Activated T-helper 1 cell treated with anti-CD3 and anti-CD28 coated beads, Interleukin-2, amount 50 U/mL, for 16 hours (primary cell): ENCODE measurements around the gene OSBPL7.

ENCODE experiments used
- DNase-seq, 2 donors: peaks; one replicate each; pipeline ENCODE4 v3.0.0-alpha.2; 2020; ENCODE audit warnings: low read depth in 1 of 2, low spot score in 1 of 2

The OSBPL7 gene

DNA sequence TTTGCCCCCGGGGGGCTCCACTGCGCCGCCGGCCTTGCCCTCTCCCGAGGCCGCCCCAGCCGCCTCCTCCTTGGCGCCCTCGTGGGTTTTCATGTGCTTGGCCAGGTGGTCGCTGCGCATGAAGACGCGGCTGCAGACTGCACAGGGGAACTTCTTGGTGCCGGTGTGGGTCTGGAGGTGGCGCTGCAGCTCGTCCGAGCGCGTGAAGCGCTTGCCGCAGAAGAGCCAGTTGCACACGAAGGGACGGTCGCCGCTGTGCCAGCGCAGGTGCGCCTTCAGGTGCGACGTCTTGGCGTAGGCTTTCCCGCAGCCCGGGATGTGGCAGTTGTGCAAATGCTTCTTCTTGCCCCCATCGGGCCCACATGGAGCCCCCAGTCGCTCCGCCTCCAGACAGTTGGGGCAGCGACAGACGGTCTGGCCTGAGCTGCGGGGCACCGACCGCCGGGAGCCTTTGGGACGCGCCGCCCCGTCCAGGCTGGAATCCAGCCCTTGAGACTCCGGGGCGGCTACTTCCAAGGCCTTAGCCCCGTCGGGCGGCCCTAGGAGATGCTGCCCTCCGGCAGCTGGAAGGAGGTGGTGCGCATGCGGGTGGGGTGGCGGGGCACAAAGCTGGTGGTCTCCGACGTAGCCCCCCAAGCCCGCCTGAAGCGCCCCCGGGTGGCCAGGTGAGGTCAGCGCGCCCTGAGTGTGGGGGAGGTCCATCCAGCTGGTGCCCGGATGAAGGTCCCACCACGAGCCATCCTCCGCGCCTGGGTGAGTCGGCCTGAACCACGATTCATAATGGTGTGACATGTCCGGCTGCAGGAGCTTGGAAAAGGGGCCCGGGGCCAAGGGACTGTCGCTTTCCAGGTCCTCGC is 26.0 kb upstream of the OSBPL7 start:
- DNase-seq, result no peak

DNA sequence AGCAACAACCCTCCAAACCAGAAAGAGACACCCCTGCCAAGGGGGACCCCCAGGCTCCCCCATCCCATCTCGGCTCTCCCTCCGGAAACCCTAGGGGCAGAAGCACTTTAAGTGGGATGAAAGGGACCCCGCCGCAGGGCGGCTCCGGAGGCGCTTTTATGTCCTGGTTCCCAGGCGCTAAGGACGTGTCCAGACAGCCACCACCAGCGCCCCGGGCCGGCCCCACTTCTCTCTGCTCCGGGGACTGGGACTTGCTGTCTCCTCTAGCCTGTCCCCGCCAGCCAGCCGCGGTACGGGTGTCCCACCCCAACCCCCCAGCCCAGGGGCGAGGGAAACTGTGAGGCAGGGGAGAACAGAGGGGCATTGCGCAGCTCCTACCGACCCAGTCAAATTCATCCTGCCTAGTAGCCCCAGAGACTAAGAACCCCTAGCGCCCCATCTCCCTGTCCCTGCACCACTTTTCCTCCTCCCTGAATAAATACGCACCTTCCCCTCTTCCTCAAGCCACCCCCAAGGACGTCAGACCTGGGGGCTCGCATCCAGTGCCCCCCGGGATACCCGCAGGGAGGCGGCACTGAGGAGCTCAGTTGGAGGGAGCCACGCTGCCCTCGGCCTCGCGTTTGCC is 25.2 kb upstream of the OSBPL7 start:
- no peak for DNase-seq

DNA sequence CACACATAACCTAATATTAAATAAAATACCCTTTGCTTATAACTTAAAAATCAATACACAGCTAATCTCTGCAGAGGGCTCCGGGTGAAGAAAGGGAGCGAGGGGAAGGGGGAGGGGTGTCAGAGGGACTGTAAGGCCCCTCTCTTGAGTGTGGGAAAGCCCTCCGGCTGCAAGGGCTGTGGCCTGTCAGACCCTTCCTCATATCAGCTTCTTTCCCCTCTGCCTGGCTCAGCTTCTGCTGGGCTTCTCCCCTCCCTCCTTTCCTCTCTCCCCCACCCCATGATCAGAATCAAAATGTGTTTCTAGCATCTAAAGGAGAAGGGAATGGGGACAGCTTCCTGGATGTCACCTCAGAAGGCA is 24.1 kb upstream of the OSBPL7 start:
- no peak for DNase-seq

DNA sequence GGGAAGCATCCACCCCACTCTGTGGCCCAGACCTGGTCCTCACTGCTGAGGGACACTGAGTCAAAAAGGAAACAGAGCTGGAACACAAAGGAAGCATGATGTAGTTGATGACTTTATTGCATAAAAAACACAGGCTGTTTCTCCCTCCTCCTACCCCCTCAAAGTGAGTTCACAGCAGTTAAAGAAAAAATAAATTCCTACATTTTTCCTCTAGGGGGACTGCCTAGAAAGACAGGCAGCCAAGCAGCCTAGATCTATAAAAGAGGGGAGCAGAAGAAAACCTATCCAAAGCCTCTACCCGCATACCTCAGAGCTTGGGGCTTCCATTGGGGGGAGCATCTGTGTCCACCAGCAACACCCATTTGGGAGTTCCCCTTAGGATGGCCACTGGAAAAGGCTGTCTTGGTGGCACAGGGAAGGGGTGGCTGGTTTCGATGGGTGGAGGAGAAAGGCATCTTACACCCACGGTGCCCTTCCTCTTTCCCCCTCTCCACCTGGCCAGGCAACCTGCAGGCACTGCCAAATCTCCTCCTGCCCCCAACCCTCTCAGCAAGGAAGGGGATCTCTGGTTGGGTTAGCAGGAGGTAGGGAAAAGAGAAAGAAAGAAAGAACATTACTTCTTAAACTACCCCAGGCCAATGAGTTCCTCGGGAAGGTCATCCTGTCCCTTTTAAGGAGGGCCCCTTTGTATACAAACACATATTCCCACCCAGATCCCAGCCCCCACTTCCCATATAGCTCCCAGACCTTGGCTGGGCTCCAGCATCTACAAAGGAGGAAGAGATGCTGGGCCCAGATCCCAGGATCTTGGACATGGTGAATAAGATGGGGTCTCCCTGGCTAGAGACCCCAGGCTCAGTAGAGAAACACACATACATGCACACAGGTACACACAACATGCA is 23.5 kb upstream of the OSBPL7 start:
- DNase-seq, result no peak

DNA sequence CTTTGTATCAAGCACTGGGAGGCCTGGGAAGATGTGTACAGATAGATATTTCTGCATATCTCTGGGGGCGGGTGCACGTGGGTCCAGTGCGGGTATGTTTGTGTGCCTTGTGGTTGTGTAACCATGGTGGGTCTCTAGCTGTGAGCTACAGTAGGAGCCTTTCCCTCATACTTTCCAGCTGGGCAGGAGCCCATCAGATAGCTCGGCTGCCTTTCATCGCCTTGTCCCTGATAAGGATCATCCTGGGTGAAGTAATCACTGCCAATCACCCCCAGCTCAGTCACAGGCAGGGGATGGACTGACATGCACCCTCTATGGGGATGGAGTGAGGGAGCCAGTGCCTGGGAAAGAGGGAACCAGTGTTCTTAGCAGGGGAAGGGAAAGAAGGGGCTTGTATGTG is 22.6 kb upstream of the OSBPL7 start:
- DNase-seq, result no peak

DNA sequence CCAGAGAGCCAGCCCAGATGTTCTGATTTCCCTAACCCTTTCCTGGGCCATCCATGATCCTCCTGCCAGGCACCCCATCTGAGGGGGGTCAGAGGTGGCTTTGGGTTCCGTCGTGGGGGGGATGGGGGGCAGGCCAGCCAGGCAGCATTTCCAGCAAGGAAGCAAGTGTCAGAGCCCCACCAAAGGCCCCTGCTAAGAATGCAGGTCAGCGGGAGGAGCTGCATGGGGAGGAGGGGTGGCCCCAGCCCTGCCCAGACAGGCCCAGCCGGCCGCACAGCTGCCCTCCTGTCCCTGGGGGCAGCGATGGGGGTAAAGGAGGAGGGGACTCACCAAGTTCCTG is 21.8 kb upstream of the OSBPL7 start:
- DNase-seq, result no peak

DNA sequence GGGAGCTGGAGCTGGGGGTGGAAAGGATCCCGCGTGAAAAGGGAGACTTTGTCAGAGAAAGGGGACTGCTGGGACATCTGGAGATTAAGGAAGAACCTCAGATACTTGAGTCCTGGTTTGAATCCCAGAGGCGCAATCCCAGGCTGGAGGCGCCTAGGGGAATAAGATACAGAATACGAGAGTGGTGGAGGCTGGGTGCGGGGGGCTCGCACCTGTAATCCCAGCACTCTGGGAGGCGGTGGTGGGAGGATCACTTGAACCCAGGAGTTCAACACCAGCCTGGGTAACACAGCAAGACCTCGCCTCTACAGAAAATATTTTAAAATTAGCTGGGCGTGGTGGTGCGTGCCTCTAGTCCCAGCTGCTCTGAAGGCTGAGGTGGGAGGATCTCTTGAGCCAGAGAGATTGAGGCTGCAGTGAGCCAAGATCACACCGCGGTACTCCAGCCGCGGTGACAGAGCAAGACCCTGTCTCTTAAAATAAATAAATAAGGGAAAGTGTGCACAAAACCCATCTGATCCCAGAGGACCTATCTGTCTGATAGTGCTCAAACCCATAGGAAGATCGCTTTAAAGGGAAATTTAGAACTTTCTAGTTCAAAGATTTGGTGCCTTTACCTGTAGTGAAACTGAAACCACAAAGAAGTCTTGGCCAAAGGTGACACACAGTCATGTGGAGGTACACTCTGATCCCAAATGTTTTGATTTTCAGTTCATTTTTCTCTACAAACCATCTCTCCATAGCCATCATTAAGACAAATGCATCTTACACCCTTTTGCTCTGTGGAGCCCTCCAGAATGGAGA is 20.1 kb upstream of the OSBPL7 start:
- DNase-seq, result no peak

DNA sequence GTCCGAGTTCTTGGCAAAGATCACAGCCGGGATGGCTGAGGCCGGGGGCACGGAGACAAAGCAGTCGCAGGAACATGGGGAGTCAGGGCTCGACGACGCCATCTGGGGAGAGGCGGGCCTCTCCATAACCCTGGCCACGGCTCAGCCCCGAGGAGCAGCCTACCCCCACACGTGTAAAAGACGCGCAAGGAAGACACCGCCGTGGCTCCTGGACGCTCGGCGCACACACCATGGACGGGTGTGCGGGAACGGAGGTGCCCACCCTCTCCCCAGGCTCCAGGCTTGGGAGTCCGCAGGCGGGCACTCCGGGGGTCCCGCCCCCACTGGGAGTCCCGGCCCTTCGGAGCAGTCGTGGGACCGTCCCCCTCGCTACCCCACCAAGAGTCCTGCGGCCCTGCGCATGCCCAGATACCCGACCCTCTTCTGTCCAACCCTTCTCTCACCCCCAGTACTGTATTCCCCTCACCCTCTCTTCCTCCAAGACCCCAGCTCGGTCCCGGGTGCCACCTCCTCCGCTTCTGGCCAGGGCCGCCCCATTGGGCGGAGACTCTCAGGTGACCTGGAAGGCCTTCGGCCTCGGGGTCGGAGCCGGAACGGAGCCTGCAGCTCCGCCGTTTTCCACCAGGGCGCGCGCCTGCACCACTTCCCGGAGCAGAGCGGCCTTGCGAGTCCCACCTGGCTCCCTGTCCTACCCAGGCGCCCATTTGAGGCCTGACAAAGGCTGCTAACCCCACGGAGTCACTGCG is 19.3 kb upstream of the OSBPL7 start, which contains the start of gene SCRN2:
Gene SCRN2 (minus strand): TSS at position 532 of the 746 bp plus-strand sequence. CDS start 430 bp downstream, at position 102.
- DNase-seq, result peak; percentile 74 to 80

DNA sequence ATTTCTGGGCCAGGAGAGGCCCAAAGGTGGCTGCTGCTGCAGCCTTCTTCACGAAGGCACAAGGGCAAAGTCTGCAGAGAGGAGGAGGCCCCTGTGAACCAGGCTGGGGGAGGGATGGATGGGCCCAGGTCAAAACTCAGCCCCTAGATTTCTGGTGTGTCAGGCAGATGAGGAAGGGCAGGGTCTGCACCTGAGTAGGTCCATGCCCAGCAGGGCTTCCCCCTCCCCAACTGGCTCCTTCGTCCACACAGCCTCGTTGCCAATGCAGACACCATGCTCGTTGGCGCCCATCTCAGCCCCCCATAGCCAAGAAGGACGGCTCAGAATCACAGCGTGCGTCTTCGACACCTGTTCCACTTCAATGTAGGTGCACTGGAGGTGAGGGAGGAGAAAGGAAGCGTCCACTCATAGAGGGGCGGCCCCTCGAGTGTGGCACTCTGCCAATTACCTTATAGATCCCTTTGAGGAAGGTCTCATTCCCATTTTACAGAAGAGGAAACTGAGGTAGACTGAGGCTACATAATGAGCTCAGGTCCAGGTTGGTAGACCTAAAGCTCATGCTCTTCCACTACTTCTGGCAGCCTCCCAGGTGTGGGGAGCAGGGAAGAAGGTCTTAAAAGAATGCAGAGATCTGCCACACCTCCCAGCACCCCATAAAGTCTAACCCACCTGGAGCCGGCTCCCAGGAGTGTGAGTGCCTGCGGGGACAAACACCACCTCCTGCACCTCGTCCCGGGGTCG is 18.6 kb upstream of the OSBPL7 start:
- no peak for DNase-seq

DNA sequence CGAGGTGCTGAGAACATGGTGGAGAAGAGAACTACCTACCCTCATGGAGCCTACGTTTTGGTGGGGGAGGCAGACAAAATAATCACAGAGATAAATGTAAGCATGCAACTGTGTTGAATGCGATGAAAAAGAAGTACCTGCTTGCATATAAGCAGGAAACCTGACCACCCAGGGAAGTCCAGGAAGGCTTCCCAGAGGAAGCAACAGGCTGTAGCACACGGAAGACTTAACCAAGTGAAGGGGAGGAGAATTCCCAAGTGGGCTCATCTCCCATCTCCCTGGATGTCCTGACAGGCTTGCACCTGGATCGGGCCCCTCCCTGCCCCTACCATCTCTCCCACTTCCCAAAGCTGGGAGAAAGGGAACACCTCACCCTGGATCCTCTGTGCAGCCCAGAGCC is 17.5 kb upstream of the OSBPL7 start:
- DNase-seq, result no peak

DNA sequence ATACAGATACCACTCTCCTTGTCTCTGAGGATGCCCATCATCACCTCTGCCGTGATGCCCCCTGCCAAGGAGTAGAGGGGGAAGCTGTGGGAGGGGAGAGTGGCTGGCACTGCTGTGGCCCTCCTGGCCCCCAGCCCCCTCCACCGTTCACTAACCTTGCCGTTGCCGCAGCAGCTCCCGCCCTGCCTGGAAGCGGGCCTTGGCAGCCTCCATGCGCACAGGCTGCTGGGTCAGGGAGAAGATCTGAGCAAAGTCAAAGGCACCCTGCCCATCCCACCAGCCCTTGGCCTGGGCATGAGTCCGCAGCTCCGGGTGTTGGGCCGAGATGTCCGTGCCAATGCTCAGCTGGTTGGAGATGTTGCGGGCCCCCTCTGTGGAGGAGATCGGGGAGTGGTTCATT is 17.0 kb upstream of the OSBPL7 start:
- DNase-seq, result no peak

DNA sequence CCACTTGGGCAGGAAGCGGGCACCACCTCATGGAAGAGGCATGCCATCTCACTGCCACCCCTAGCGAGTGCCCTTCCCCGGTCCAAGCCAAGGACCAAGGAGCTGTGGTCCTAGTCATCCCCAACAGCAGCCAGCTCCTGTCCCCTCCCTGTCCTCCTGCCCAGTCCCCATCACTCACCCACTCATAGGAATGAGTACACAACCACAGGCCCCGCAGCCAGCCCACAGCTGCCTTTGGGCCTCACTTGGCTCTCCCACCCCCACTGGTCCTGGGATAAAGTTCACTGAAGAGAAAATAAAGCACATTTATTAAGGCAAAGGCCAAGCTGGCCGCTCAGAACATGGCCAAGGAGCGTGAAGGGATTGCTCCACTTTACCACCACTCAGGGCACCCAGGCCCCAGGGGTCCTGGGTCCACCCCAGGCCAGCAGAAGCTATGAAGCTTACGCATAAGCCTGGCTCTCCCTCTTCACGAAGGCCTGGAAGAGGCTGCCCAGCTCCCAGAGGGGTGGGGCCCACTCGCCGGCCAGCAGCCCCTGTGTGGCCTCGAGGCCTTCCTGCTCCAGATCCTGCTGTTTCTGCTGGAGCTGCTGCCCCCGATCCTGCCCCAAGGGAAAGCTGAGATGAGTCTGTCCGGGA is 15.9 kb upstream of the OSBPL7 start:
- DNase-seq, result no peak

DNA sequence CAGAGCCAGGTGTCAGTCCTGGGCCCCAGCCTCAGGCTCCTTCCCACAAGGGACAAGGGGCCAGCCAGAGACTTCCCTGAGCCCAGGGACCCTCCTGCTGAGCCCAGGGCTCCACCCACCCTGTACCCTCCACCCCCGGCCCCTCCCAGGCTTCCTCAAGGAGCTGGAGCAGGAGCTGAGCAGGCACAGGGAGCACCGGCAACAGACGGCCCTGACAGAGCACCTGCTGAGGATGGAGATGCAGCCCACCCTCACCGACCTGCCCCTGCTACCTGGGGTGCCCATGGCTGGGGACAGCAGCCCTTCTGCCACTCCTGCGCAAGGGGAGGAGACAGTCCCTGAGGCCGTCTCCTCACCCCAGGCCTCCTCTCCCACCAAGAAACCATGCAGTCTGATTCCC is 15.0 kb upstream of the OSBPL7 start:
- DNase-seq, result no peak

DNA sequence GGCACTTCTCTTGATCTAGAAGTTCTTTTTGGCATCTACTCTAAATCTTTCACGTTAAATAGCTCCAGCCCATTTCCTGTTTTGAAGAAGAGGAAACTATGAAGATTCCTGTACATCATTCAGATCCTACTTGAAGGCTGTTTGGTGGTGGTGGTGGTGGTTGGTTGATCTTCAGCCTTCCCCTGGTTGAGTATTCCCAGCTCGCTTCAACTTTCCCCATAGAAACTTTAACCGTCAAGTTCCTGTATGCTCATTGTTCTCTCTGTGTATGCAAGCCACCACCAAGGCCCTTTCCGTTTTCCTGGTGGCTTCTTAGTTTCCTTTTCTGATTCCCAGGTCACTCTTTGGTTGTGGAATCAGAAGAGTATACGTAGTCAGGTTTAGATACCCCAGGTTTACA is 13.2 kb upstream of the OSBPL7 start:
- DNase-seq, result no peak

DNA sequence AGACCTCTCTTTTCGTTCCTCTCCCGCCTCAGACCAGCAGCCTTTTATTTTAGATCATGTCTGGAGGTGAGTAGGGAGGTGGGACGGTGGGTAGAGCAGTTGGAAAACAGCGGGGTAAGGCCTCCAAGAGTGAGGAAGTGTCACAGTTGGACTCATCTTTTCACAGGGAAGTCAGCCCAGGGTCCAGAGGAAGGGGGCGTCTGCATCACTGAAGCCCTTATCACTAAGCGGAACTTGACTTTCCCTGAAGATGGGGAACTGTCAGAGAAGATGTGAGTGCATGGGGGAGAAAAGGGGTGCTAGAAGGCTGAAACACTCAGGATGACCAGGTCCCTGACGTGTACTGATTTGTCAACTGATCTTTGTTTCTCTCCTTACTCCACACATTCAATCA is 10.3 kb upstream of the OSBPL7 start:
- DNase-seq, result no peak

DNA sequence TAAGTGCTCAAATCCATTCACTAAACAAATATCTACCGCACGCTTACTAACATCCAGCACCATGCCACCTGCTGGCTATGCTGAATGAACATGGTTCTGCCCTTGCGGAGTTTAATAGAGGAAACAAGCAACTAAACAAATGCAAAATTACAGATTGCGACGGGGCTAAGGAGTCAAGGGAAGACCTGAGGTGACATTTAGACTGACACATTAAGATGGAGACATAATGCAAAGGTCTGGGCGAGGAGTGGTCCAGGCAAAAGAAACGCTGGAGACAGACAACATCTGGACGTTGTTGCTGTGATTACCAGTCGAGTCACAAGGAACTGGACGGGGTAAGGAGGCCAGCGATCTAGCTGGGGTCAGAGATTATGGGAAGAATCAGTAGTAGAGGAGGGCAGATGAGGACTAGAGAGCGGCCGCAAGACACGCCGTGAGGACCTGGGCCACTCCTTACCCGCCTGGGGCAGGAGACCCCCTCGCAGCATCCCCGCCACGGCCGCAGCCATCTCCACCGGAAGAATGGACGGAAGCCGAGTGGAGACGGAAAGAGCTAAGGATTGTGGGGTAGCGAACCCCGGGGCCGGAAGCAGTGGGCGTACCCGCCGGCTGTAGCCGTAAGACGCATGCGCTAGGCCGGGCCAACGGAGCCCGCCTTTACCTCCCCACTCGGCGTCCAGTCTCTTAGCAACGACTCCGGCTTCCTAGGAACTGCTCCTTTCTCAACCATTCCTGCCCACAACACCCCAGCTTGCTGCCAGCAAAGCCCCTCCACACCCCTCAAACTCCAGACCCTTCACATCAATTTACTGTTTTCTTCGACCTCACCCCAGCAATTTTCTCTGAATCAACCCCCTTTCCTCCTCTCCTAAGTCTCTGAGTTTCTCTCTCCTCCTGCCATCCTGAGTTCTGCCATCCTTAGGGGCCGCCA is 9.7 kb upstream of the OSBPL7 start, which contains the start of the genes LRRC46 and MRPL10:
Gene LRRC46 (plus strand): TSS at position 668 of the 931 bp plus-strand sequence. CDS start 320 bp downstream, outside the sequence.
Gene MRPL10 (minus strand): TSS at position 539 of the 931 bp plus-strand sequence. CDS start 30 bp downstream, at position 509.
- peak; percentile 87 to 88 for DNase-seq

DNA sequence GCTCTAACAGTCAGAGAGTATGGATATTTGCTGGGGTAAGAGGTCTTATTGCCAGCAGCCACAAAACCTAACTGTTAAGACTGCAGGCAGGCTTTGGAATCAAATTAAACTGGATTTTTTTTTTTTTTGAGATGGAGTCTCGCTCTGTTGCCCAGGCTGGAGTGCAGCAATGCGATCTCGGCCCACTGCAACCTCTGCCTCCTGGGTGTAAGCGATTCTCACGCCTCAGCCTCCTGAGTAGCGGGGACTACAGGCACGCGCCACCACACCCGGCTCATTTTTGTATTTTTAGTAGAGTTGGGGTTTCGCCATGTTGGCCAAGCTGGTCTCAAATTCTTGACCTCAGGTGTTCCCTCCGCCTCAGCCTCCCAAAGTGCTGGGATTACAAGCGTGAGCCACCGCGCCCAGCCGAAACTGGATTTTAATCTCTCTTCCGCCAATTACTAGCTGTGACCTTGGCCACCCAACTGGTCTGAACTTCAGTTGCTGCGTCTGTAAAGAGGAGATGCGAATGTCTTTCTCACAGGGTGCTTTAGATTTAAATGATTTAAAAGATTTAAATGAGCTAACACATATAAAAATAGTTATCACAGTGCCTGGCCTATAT is 8.9 kb upstream of the OSBPL7 start:
- DNase-seq, result no peak
